ENCODE results near the gene CALHM1.

The CALHM1 gene

DNA sequence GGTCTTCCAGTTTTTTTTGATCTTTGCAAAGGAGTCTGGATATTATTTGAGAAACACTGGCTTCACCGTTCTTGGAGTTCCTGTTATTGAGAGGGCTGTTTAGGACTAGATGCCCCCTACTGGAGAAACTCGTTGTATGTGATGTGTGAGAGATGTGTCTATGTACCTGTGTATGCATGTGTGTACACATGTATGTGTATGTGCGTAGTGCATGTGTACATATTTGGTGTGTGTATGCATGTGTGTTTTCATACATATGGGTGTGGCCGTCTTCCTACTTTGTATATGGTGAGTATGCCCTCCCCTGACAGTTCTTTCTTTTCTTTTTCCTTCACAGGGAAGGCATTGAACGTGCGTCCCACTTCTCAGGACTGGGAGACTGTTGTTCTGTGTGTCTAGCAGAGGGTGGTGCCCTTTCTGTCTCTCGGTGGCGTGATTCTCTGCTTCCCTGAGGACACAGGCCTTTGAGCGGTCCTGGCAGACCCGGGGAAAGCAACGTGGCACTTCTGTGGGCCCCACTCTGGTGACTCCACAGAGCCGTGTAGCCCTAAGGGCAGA, 23.4 kb upstream of the CALHM1 start:
- DNase-seq, result no peak

DNA sequence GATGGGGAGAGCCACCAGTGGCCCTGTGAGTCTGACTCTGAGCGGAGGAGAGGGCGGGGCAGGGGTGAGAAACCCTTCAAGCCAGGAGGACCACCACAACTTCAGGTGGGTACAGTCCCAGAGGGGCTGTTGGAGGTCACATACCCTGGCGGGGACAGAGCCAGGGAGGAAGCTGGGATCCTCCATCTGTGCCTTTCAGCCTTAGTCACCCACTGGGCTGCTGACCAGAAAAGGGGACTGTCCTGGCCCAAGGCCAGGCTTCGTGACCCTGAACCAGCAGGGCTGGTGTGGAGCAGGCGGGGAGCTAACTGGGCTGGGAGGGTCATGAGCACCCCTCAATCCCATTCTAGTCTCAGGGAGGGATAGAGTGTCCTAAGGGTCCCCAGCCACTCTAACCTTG, 21.8 kb upstream of the CALHM1 start:
- no peak for DNase-seq

DNA sequence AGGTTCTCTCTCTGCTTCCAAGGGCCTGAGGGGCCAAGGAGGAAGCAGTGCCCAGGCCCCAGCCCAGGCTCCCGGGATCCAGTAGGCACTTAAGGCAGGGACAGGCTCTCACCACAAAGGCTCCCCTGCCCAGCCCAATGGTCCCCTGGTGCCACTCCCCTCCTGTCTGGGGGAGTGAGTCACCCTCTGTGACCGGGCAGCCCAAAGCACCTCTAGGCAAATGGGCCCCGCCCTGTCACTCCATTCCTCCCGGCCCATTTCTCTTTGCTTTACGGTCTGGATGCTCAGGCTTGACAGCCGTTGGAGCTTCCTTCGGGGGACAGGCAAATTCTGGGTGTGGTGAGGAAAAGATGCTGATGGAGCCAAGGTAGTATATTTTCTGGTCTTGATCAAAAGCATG, 20.4 kb upstream of the CALHM1 start, which contains the start of gene CALHM3:
TSS of gene CALHM3 (minus strand) at position 106 of the 400 bp plus-strand sequence. CDS start 208 bp downstream, outside the sequence.
- DNase-seq, result no peak

DNA sequence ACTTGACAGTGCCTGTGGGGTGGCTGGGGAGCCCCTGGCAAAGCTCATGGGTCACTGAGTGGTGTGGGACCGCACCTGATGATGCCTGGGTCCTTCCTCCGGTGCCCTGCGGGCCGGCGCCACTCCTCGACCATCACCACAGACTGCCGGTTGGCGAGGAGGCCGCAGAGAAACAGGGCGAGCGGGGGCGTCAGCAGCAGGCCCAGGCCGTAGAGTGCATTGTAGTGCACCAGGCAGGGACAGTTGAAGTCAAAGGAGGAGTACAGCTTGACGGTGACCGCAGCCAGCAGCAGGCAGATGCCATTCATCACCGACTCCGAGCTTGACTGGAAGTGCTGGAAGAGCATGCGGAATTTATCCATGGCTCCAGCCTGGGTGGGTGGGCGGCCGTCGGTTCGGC, 20.0 kb upstream of the CALHM1 start:
- DNase-seq, result no peak

DNA sequence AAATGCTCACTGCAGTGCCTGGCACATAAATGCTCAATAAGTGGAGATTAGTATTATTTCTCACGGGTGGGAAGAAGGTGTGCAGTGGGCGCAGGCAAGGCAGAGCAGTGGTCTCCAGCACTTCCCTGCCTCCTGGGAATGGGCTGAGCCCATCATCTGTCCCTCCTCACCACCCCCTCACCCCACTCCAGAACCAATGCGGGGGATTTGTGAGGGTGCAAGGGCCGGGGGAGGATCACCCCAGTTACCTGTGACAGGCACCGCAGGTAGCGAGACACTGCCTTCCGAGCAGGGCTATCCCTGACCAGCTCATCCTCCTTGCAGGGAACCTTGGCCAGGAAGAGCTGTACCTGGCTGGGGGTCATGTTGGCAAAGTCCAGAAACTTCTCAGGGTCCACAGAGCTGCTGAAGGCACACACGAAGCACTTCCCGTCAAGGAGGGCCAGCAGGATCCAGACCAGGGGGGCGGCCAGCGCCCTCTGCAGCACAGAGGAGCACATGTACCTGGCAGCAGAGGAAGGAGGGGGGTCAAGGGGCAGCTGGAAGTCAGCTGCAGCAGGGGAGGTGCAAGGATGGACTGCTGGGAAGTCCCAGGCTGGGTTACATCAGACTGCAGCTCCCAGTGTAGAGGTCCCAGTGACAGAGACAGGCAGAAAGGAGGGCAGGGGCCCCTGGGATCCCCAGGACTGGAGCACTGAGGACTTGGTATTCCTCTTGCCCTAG, 17.5 kb upstream of the CALHM1 start:
- no peak for DNase-seq

DNA sequence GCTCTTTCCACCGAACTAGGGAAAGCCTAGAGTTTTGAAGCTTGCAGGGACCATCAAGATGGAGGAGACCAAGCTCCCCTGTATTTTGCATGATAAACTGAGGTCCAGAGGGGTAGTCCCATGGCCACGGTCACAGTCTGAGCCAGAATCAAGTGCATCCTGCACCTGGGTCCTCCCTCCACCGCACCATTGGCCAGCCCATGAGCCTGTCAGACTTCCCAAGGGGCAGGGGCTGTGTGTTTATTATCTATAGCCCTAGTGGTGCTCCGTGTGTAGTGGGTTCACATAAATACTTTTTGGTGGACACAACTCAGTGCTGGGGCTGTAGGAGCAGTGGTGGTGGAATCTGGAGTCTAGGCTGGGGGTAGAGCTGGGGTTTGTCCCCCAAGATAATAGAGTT, 16.7 kb upstream of the CALHM1 start:
- DNase-seq, result no peak

DNA sequence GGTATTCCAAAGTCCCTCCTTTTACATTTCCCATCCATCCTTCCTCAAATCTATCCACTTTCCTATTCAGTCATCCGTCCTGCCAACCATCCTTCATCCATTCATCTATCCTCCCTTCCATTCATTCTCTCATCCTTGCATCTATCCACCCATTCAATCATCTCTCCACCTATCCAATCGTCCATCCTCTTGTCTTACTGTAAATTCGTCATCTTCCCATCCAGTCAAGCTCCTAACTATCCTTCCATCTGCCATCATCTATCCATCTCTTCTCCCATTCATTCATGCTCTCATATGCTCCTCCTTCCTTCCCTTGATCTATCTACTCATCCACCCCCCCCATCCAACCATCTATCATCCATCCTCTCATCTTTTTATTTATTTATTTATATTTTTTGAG, 15.4 kb upstream of the CALHM1 start:
- DNase-seq, result no peak

DNA sequence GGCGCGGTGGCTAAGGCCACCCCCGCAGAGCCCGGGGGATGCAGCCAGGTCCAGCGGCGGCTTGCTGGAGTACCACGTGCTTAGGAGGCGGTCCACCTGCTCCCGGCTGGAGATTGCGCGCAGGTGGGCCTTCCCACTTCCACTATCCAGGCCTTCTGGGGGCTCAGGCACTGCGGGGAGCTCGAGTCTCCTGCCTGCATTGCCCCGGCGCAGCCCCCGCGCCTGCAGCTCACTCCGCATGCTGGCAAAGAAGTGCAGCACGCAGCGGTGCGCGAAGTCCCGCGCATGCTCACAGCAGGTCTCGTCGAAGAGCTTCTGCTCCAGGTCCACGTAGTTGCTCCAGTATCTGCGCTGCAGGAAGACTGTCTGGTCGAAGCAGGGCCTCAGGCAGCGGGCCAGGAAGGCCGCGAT, 14.6 kb upstream of the CALHM1 start:
- no peak for DNase-seq

DNA sequence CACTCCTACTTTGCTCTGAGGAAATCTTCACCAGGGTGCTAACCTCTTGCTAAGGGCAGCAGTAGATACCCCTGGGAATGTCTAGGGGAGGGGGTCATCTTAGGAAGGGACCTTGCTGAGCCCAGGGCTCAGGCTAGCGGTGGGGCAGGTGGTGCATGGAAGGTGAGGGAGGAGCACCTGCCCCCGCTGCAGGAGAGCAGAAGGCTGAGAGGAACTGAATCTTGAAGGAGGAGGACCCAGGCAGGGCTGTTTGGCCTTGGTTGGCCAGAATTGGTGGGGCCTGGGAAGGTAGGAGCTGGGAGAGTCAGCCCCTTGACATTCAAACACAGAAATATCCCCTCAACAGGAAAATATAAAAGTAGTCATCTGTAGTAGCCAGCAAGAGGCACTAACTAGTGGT, 13.3 kb upstream of the CALHM1 start:
- no peak for DNase-seq

DNA sequence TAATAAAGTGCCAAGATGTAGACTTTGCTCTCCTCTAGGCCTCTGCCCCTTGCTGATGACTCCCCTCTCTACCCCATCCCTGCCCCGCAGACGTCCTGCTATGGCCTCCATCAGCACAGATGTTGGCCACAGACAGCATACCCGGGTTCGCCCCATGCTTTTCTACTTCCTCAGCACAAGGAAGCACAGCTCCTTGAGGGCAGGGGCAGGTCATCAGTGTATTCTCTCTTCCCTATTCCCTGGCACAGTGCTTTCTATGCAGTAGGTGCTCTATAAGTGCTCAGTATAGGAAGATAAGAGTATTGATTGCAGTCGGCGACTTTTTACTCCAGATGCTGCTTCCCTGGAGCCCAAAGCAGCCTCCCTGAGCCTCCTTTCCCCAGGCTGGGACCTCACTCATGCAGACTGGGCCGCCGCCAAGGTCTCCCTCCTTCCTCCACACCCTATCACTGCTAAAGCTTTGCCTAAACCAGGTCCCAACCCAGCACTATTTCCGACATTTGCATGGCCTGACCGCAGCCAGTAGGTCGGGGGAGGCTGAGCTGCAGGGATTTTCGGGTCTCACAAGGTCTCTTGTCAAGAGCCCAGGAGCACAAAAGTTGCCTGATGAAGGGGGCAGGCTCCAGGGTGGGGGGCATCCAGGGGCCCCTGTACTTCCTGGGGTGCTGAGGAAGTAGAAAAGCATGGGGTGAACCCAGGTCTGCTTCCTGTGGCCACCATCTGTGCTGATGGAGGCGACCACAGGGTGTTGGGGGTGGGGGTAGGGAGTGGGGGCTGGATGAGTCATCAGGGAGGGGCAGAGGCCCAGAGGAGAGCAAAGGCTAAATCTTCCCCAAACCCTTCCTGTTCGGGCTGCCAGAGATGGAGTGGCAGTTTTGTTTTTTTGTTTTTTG, 12.3 kb upstream of the CALHM1 start:
- DNase-seq, result peak; percentile 55

DNA sequence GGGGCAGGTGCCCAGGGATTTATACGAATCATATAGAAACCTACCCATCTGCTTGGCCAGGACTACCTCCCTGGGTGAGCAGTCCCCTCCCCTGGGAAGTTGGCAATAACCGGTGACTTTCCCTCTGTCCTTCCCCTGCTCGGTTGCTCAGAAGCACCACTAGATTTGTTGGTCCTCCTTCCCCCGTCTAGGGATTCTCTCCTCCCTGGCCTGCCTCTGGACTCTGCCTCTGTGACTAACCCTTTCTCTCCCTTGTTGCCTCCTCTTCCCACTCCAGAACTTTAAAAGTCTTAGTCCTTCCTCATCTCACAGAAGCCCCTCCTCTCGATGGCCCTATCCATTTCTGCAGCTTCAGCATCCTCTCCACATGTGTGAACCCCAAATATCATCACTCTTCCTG, 10.5 kb upstream of the CALHM1 start:
- no peak for DNase-seq

DNA sequence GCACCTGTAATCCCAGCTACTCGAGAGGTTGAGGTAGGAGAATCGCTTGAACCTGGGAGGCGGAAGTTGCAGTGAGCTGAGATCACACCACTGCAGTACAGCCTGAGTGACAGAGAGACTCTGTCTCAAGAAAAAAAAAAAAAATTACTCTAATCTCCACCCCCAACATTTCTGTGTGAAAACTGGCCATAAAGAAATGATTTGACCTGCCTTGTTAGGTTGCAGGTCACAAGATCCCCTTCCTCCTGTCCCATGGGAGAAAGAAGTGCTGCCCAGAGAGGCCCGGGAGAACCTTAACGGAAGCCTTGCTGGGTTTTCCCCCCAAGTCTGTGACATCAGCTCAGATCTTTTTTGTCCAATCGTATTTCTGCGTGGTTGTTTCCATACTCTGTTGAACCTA, 8.7 kb upstream of the CALHM1 start:
- no peak for DNase-seq

DNA sequence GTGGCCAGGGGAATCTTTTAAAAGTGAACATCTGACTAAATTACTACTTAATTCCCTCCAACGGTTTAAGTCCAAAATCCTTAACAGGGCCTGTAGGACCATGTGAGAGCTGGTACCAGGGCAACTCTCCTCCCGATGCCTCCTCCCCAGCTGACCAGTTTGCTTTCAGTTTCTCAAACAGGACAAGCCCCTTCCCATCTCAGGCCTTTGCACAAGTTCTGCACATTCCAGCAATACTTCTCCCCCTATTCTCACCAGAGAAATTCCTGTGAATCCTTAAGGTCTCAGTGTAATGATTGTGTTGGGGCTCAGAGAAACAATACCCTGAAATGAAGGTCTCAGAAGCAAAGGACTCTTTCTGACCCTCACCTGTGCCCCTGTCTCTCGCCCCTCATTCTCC, 8.0 kb upstream of the CALHM1 start:
- no peak for DNase-seq

DNA sequence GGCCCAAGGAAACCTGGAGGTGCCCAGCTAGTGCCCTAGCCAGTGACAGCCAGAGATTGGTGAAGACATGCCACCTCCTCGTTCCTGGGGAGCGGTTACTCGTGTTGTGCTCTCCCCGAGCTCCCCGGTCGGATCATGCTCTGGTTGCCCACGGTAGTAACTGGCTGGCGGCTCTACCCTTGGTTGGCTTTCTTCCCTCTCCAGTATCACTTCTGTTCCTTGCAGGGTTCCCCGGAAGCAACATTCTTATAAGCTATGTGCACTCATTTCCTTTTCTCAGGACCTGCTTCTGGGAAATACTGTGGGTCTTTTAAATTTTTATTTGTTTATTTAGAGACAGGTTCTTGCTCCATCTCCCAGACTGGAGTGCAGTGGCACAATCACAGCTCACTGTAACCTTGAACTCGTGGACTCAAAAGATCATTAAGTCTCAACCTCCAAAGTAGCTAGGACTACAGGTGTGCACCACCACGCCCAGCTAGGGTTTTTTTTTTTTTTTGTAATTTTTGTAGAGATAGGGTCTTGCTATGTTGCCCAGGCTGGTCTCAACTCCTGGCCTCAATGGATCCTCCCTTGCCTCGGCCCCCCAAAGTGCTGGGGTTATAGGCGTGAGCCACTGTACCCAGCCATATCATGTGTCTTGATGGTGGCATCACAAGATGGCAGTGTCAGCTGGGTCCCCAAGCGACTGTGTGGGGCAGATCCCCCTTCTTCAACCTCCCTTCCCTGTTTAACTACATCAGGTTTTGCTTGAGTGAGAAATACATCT, 6.9 kb upstream of the CALHM1 start:
- DNase-seq, result no peak

DNA sequence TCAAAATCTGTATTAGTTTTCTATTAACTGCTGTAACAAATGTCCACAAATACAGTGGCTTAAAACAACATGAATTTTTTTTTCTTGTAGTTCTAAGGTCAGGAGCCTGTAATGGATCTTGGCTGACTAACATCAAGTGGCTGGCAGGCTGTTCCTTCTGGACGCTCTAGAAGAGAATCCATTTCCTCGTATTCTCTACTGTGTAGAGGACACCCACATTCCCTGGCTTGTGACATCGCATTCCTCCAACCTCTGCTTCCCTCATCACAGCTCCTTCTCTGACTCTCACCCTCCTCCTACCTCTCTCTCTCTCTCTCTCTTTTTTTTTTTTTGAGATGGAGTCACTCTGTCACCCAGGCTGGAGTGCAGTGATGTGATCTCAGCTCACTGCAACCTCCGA, 4.8 kb upstream of the CALHM1 start:
- no peak for DNase-seq

DNA sequence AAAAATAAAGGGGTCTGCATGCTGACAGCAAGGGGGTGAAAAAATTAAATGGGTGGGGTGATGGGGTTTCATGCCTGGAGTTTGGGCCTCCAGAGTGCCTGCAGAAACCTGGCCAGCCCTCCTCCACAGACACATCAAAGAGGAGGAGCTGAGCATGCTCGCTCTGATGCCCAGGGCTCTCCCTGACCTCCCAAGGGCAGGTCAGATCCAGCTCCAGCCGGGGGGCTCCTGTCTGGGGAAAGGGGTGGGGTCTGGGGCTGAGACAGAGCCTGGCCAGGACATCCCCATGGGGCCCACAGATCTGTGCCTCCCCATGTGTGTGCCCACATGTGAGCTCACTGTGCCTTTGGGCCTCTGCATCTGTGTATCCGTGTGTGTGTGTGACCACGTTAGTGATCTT, 915 bp upstream of the CALHM1 start:
- no peak for DNase-seq

DNA sequence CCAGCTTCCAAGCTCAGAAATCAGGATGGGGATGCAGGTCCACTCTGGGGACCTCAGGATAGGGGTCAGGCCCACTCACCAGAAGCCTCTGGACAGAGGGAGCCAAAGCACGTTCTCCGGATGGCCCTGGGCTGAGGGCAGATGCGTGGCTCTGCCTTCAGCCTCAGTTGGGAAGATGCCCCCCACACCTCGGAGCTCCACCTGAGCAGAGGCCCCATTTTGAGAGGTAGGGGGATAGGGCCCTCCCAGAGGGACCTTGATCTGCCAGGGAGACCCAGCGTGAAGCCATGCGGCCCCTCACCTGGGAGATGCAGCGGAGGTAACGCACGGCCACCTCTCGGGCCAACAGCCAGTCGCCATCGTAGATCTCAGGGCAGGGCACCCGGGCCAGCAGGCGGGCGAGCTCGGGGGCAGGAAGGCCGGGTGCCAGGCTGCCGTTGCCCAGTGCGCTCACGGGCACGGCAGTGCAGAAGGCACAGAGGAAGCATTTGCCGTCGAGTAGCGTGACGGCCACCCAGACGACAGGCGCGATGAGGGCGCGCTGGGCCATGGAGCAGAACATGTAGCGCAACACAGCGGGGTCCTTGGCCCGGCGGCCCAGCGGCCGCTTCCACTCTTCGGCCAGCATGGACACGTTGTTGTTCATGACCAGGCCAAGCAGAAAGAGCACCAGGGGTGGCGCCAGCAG, 660 bp downstream of the CALHM1 start:
- no peak for DNase-seq

DNA sequence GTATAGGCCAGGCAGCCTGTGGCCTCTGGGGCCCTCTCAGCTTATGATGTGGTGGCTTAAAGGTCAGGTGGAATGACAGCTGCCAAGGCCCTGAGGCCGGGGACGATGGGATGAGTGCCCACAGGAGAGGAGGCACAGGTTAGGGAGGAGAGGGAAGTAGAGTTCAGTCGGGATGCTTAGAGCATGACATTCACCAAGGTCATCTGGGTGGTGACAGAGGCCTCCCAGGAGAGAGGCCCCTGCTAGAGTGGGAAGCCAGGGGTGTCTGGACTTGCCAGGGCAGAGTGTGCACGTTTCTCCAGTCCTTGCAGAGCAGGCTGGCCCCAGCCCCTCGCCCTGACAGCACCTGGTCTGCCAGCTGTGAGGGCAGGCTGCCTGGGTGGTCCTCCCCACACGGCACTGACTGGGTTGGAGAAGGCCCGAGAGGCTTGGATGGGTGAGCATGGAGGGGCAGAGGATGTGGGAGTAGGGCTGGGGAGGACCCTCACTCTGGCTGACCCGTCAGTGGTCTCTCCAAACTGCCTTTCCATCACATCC, 1.5 kb downstream of the CALHM1 start:
- DNase-seq, result no peak

DNA sequence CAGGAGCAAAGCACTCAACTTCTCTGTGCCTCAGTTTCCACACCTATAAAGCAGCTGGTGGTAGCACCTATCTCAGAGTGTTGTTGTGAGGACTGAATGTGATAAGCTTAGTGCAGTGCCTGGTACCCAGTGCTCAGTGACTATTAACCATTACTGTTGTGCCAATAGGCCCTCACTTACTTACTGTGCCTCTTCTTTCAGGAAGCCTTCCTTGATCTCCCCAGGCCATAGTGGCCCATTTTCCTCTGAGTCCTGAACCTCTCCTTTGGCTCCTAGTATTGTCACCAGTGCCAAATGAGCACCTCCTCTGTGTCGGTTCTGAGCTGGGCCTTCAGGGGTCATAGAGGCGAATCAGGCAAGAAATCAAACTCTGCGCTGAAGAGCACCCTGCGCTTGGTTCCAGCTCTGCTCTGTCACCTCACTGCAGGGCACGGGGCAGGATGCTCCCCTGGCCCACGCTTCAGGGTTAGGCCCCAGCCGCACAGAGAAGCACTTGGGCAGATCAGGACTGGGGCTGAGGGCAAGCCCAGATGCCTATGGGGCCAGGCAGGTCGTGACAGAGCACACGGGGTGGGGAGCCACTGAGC, 2.5 kb downstream of the CALHM1 start:
- no peak for DNase-seq

DNA sequence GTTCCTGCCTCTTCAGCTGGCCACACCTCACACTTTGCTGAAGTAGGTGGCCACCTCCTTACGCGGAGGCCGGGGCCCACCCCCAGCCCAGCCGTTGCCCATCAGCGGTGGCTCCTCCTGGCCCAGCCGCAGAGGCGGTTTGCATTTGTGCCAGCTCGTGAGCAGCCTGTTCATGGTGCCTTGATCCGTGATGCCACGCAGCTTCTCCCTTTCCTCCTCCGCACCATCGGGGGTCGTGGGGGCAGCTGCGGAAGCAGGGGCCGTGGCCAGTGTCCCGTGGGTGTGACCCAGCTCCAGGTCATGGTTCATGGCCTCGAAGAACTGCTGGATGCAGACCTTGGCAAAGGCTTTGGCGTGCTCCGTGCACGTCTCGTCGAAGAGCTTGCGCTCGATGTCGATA, 3.5 kb downstream of the CALHM1 start:
- no peak for DNase-seq

DNA sequence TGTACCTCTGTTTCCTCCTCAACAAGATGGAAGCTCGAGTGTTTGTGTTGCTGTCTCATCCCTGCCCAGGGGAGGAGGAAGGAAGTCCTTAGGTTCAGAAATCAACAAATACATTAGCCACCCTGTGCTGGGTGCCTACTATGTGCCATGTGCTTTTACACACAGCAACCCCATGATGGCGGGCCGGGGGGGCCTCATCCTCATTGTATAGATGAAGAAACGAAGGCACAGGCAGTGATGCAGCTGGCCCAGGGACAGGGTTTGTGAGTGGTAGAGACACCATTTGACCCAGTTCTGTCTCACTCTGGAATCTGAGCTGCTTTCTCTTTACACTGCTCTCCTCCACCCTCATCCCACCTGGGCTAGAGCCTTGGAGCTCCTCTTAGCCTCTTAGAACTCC, 4.7 kb downstream of the CALHM1 start:
- DNase-seq, result no peak
